RWPE2 (cell line): Measurements from ENCODE around the gene TSPAN17.

Source experiments
- ATAC-seq: fragments of 200-7000 bp; cut with Tn5 transposase; 3 replicates; pipeline ENCODE4 v1.9.1; 2021; ENCODE audit warnings: low read depth
- DNase-seq: peaks from one replicate; pipeline ENCODE4 v3.0.0-alpha.2; 2020; ENCODE audit warnings: low spot score
- H3K27ac ChIP-seq: fragments of 450-650 bp; 2 replicates; pipeline ENCODE4 v1.5.1; 2017; ENCODE audit warnings: mild to moderate bottlenecking; ENCODE audit not compliant: poor library complexity, severe bottlenecking
- H3K27me3 ChIP-seq: fragments of 250-450 bp; sonication (Bioruptor Pico); 2 replicates; pipeline ENCODE4 v1.5.1; 2021; ENCODE audit warnings: mild to moderate bottlenecking, moderate library complexity; ENCODE audit not compliant: insufficient read depth, poor library complexity, severe bottlenecking
- H3K36me3 ChIP-seq: fragments of 250-450 bp; sonication (Bioruptor Pico); 2 replicates; pipeline ENCODE4 v1.5.1; 2020; ENCODE audit warnings: low read depth, mild to moderate bottlenecking, moderate library complexity
- H3K4me1 ChIP-seq: fragments of 250-450 bp; sonication (Bioruptor Pico); 2 replicates; pipeline ENCODE4 v1.5.1; 2021; ENCODE audit warnings: mild to moderate bottlenecking, moderate library complexity; ENCODE audit not compliant: insufficient read depth, poor library complexity, severe bottlenecking
- H3K4me3 ChIP-seq: fragments of 250-450 bp; sonication (Bioruptor Pico); 2 replicates; pipeline ENCODE4 v1.5.1; 2021; ENCODE audit warnings: mild to moderate bottlenecking, moderate library complexity; ENCODE audit not compliant: severe bottlenecking
- H3K9me3 ChIP-seq: fragments of 250-450 bp; sonication (Bioruptor Pico); 2 replicates; pipeline ENCODE4 v1.5.1; 2021; ENCODE audit warnings: mild to moderate bottlenecking, moderate library complexity; ENCODE audit not compliant: severe bottlenecking
- CTCF ChIP-seq: fragments of 450-650 bp; IDR thresholded peaks from one replicate; pipeline ENCODE4 v1.5.1; 2017; ENCODE audit warnings: mild to moderate bottlenecking, moderate library complexity; ENCODE audit not compliant: poor library complexity, severe bottlenecking

The TSPAN17 gene

DNA sequence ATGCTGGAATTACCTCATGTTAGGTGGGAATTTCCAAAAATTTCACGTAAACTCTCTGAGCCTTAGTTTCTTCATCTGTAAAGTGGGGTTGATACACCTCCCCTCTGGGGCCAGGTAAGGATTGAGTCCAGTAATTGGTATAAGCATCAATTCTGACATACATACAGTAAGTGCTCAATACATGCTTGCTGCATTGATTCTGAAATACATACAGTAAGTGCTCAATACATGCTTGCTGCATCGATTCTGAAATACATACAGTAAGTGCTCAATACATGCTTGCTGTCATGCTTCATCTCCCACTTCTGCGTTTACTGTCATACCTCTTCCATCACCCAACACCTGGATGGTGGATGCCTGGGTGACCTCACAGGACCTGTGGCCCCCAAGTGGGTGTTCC, 57.1 kb downstream of the TSPAN17 start:
- no peak for TF ChIP-seq CTCF
- Histone ChIP-seq H3K36me3 (no peaks in the 10 kb centered on the region), H3K4me3 (no peak overlapping the region), H3K27me3 (peaks cover 41% of the 10 kb centered on the region), H3K9me3 (no peaks in the 10 kb centered on the region), H3K4me1 (no peaks in the 10 kb centered on the region), H3K27ac (no peak overlapping the region)
- DNase-seq: no peak
- ATAC-seq: no peak

DNA sequence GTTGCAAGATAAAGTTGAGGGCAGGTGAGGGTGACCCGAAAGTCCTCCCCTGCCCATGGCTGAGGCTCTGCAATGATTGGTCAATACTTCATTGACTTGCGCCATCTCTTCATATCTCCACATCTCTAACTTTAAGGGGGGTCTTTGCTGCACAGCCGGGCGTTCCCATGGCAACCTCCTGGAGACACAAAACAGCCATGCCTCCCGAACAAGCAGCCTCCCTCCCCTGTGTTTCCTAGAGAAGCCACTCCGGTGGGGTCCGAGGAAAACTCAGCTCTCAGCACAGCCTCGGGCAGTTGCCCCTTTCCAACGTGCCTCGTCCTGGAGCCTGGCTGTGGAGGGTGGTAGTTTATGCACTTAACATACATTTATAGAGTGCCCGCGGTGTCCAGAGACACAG, 57.5 kb downstream of the TSPAN17 start:
- TF ChIP-seq CTCF: no peak
- Histone ChIP-seq H3K9me3 (no peaks in the 10 kb centered on the region), H3K4me1 (no peaks in the 10 kb centered on the region), H3K27me3 (peaks cover 37% of the 10 kb centered on the region), H3K36me3 (no peaks in the 10 kb centered on the region), H3K4me3 (no peak overlapping the region), H3K27ac (no peak overlapping the region)
- DNase-seq (no peak), ATAC-seq (no peak)
